Panc1 (cell line): Measurements from ENCODE around the gene UNCX.
"Not testable (repeated sequence)": the region's sequence is repeated elsewhere in the genome, so short reads cannot be mapped to it uniquely, and the experiment has no call there.

Source experiments
- POLR2AphosphoS5 ChIP-seq: IDR thresholded peaks from 2 replicates; pipeline ENCODE4 v1.6.1; 2012; ENCODE audit warnings: mild to moderate bottlenecking, low read depth, low read length, moderate library complexity
- TF ChIP-seq, protein P1 (sequence below): fragments of 450-650 bp; IDR thresholded peaks from 2 replicates; pipeline ENCODE4 v1.5.1; 2017; ENCODE audit warnings: mild to moderate bottlenecking

- TF ChIP-seq, protein P1, sequence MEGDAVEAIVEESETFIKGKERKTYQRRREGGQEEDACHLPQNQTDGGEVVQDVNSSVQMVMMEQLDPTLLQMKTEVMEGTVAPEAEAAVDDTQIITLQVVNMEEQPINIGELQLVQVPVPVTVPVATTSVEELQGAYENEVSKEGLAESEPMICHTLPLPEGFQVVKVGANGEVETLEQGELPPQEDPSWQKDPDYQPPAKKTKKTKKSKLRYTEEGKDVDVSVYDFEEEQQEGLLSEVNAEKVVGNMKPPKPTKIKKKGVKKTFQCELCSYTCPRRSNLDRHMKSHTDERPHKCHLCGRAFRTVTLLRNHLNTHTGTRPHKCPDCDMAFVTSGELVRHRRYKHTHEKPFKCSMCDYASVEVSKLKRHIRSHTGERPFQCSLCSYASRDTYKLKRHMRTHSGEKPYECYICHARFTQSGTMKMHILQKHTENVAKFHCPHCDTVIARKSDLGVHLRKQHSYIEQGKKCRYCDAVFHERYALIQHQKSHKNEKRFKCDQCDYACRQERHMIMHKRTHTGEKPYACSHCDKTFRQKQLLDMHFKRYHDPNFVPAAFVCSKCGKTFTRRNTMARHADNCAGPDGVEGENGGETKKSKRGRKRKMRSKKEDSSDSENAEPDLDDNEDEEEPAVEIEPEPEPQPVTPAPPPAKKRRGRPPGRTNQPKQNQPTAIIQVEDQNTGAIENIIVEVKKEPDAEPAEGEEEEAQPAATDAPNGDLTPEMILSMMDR, result not testable (repeated sequence)
- TF ChIP-seq POLR2AphosphoS5, result not testable (repeated sequence)
Measured at GRCh38 chr7:1272136-1272535, 39.5 kb downstream of the UNCX start.
